Endodermal cell (in vitro differentiated cells): ENCODE data around the gene ACSS1. TPM values are rescaled to one million over a fixed set of nuclear protein-coding genes. Genes with fewer than 3 reads are reported as not detected.
A peak's percentile ranks its signal among the peaks of the same experiment; 100 is the strongest.
"Not testable (repeated sequence)": the region's sequence is repeated elsewhere in the genome, so short reads cannot be mapped to it uniquely, and the experiment has no call there.

Source experiments
- DNase-seq: peaks from one replicate; pipeline ENCODE4 v3.0.0-alpha.2; 2017
- H3K27ac ChIP-seq: 2 replicates; pipeline ENCODE4 v1.5.1; 2013; ENCODE audit warnings: mild to moderate bottlenecking, low read depth, low read length, moderate library complexity
- H3K27me3 ChIP-seq: 2 replicates; pipeline ENCODE4 v1.6.1; 2013; ENCODE audit warnings: mild to moderate bottlenecking, low read length, moderate library complexity; ENCODE audit not compliant: insufficient read depth, control insufficient read depth, poor library complexity, severe bottlenecking
- H3K36me3 ChIP-seq: 2 replicates; pipeline ENCODE4 v1.7.0; 2013; ENCODE audit warnings: mild to moderate bottlenecking, low read length, moderate library complexity; ENCODE audit not compliant: control insufficient read depth, insufficient read depth
- H3K4me1 ChIP-seq: one replicate; pipeline ENCODE4 v1.7.0; 2013; ENCODE audit warnings: low read length; ENCODE audit not compliant: control insufficient read depth, insufficient read depth
- H3K4me3 ChIP-seq: 2 replicates; pipeline ENCODE4 v1.5.1; 2013; ENCODE audit warnings: mild to moderate bottlenecking, low read length, moderate library complexity
- H3K9ac ChIP-seq: 2 replicates; pipeline ENCODE4 v1.6.1; 2013; ENCODE audit warnings: mild to moderate bottlenecking, low read length, moderate library complexity; ENCODE audit not compliant: poor library complexity, severe bottlenecking; ENCODE audit errors: extremely low read depth
- H3K9me3 ChIP-seq: 2 replicates; pipeline ENCODE4 v1.6.1; 2013; ENCODE audit warnings: mild to moderate bottlenecking, low read length, moderate library complexity; ENCODE audit not compliant: control insufficient read depth
- H3K27ac Mint-ChIP-seq: 2 replicates; pipeline ENCODE4 v1.8.0; 2020; ENCODE audit warnings: mixed read lengths
- H3K27me3 Mint-ChIP-seq: 2 replicates; pipeline ENCODE4 v1.8.0; 2021; ENCODE audit warnings: mild to moderate bottlenecking, mixed read lengths; ENCODE audit not compliant: insufficient read depth
- H3K36me3 Mint-ChIP-seq: 2 replicates; pipeline ENCODE4 v1.8.0; 2020; ENCODE audit warnings: low read depth, mixed read lengths
- H3K4me1 Mint-ChIP-seq: 2 replicates; pipeline ENCODE4 v1.8.0; 2020; ENCODE audit warnings: mixed read lengths
- H3K4me3 Mint-ChIP-seq: 2 replicates; pipeline ENCODE4 v1.8.0; 2020; ENCODE audit warnings: mild to moderate bottlenecking, moderate library complexity, mixed read lengths
- H3K9me3 Mint-ChIP-seq: 2 replicates; pipeline ENCODE4 v1.8.0; 2020; ENCODE audit warnings: mild to moderate bottlenecking, mixed read lengths
- WGBS, 2 experiments: methylation state at CpG; one replicate each; pipeline versions ENCODE4 v1.1.5 to v1.1.7; 2013; ENCODE audit warnings: missing lambda C conversion rate in 2 of 2, mixed read lengths in 1 of 2; ENCODE audit not compliant: insufficient coverage in 1 of 2, insufficient read length in 1 of 2; 5-methylcytosine and 5-hydroxymethylcytosine counted together
- total RNA-seq, 2 donors: library from RNA; stranded (reverse); fragmentation: NEBNext Ultra II Directional in 1 of 2; extraction: Animal tissue kit (Norgen Biotek cat#: 25700) in 1 of 2; gene quantifications; 2 replicates in 1 of 2; 3 replicates in 1 of 2; pipeline ENCODE4 v1.2.1, GENCODE V29; 2021
- TF ChIP-seq, protein P1 (sequence below): fragments of 200-600 bp; sonication (generic); conservative IDR thresholded peaks from 2 replicates; pipeline ENCODE4 v1.5.0; 2021; ENCODE audit warnings: antibody characterized with exemption, mild to moderate bottlenecking

ACSS1 gene
- total RNA-seq, 2 donors from 2014 or later: 0.22 TPM; not detected in 1

DNA sequence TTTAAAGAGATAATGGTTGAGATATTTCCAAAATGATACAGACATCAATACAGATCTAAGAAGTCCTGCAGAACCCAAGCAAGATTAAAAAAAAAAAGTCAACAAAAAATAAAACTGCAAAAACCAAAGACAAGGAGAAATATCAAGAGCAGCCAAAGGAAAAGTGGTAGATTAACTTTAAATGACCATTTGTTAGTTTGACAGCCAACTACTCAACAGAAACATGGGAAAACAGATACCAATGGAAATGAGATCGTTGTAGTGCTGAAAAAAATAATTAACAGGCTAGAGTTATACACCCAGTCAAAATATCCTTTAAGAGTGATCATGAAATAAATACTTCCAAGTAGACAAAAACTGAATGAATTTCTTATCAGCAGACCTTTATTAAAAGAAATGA, 54.9 kb downstream of the ACSS1 start:
- H3K4me1 Mint-ChIP-seq: no peaks in the 10 kb centered on the region
- 60% methylated on average over 1 of the region's 1 CpG; no CpG with 5 or more reads in 1 of the 2 experiments for WGBS, 2 experiments
- H3K27ac Mint-ChIP-seq: no peak overlapping the region
- no peaks in the 10 kb centered on the region for H3K36me3 Mint-ChIP-seq
- peaks cover 36% of the 10 kb centered on the region for H3K27me3 ChIP-seq
- H3K4me3 ChIP-seq: no peak overlapping the region
- H3K9me3 Mint-ChIP-seq: peaks cover 6% of the 10 kb centered on the region
- H3K9me3 ChIP-seq: no peaks in the 10 kb centered on the region
- H3K36me3 ChIP-seq: no peaks in the 10 kb centered on the region
- peaks cover 26% of the 10 kb centered on the region for H3K27me3 Mint-ChIP-seq
- H3K9ac ChIP-seq: no peak overlapping the region
- no peaks in the 10 kb centered on the region for H3K4me1 ChIP-seq
- DNase-seq: no peak
- TF ChIP-seq, protein P1, sequence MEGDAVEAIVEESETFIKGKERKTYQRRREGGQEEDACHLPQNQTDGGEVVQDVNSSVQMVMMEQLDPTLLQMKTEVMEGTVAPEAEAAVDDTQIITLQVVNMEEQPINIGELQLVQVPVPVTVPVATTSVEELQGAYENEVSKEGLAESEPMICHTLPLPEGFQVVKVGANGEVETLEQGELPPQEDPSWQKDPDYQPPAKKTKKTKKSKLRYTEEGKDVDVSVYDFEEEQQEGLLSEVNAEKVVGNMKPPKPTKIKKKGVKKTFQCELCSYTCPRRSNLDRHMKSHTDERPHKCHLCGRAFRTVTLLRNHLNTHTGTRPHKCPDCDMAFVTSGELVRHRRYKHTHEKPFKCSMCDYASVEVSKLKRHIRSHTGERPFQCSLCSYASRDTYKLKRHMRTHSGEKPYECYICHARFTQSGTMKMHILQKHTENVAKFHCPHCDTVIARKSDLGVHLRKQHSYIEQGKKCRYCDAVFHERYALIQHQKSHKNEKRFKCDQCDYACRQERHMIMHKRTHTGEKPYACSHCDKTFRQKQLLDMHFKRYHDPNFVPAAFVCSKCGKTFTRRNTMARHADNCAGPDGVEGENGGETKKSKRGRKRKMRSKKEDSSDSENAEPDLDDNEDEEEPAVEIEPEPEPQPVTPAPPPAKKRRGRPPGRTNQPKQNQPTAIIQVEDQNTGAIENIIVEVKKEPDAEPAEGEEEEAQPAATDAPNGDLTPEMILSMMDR: no peak
- H3K4me3 Mint-ChIP-seq: no peak overlapping the region
- no peak overlapping the region for H3K27ac ChIP-seq

- not testable (repeated sequence) for H3K36me3 ChIP-seq, H3K36me3 Mint-ChIP-seq, H3K4me3 ChIP-seq, H3K9ac ChIP-seq, H3K4me1 ChIP-seq, H3K27ac Mint-ChIP-seq, H3K4me3 Mint-ChIP-seq, H3K4me1 Mint-ChIP-seq, H3K9me3 ChIP-seq, H3K9me3 Mint-ChIP-seq, H3K27ac ChIP-seq, DNase-seq
- peaks cover 39% of the 10 kb centered on the region for H3K27me3 Mint-ChIP-seq
- H3K27me3 ChIP-seq: peaks cover 51% of the 10 kb centered on the region
- WGBS, 2 experiments: 94 to 95% methylated on average over 2 to 4 of the region's 4 CpGs
Measured at GRCh38 chr20:25001323-25001722, 56.6 kb downstream of the ACSS1 start.

DNA sequence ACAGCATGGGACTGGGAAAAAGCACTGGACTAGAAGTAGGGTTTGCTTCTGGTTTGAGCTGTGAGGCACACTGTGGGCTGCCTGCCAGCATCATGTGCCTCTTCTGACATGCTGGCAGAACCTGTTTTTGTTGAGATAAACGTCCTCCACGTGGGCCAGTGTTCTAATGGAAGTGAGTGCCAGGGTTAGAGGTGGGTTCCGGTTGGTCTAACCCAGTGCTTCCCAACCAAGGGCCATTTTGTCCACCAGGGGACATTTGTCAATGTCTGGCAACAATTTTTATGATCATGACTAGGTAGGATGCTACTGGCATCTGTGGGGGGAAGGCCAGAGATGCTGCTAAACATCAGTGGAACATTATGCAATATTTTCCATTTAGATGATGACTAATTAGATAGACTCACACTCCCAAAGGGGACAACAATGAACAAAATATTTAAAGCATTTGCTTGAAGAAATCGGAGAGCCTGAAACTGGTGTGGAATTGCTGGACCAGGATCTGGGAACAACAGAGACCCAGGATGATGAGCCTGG, 57.6 kb downstream of the ACSS1 start:
- peaks cover 42% of the 10 kb centered on the region for H3K27me3 Mint-ChIP-seq
- no peaks in the 10 kb centered on the region for H3K4me1 ChIP-seq
- no peak overlapping the region for H3K27ac ChIP-seq
- DNase-seq: peak; percentile 17
- H3K36me3 Mint-ChIP-seq: no peaks in the 10 kb centered on the region
- peaks cover 6% of the 10 kb centered on the region for H3K9me3 Mint-ChIP-seq
- H3K4me3 Mint-ChIP-seq: no peak overlapping the region
- H3K9me3 ChIP-seq: no peaks in the 10 kb centered on the region
- H3K4me1 Mint-ChIP-seq: no peaks in the 10 kb centered on the region
- WGBS, 2 experiments: 30 to 53% methylated on average over 2 to 4 of the region's 4 CpGs
- no peak overlapping the region for H3K9ac ChIP-seq
- peaks cover 54% of the 10 kb centered on the region for H3K27me3 ChIP-seq
- no peak overlapping the region for H3K4me3 ChIP-seq
- H3K36me3 ChIP-seq: no peaks in the 10 kb centered on the region
- H3K27ac Mint-ChIP-seq: no peak overlapping the region
- TF ChIP-seq, protein P1: no peak

- no peak for DNase-seq
- Histone ChIP-seq H3K4me1 (no peaks in the 10 kb centered on the region), H3K4me3 (no peak overlapping the region), H3K9ac (no peak overlapping the region), H3K27ac (no peak overlapping the region), H3K36me3 (no peaks in the 10 kb centered on the region), H3K27me3 (peaks cover 54% of the 10 kb centered on the region), H3K9me3 (no peaks in the 10 kb centered on the region)
- H3K9me3 Mint-ChIP-seq: peaks cover 6% of the 10 kb centered on the region
- 85 to 90% methylated on average over 2 to 4 of the region's 4 CpGs for WGBS, 2 experiments
- no peaks in the 10 kb centered on the region for H3K36me3 Mint-ChIP-seq
- H3K4me1 Mint-ChIP-seq: peaks cover 4% of the 10 kb centered on the region
- no peak overlapping the region for H3K4me3 Mint-ChIP-seq
- TF ChIP-seq, protein P1: no peak
- H3K27me3 Mint-ChIP-seq: peaks cover 44% of the 10 kb centered on the region
- no peak overlapping the region for H3K27ac Mint-ChIP-seq
Measured at GRCh38 chr20:24999568-24999967, 58.4 kb downstream of the ACSS1 start.
